Naive thymus-derived CD4-positive, alpha-beta T cell (primary cell): ENCODE data around the gene SMIM10. TPM values are rescaled to one million over a fixed set of nuclear protein-coding genes. Genes with fewer than 3 reads are reported as not detected.

ENCODE experiments used
- ATAC-seq: fragments of 150-1000 bp; cut with Tn5 transposase; 2 replicates; pipeline ENCODE4 v1.10.0; 2021; ENCODE audit warnings: mild to moderate bottlenecking, moderate library complexity
- CTCF ChIA-PET: fragments of 350-600 bp; sonication (Branson Sonifier 250); formaldehyde crosslinking; loops from one replicate; lab custom pipeline; 2021; ENCODE audit warnings: antibody characterized with exemption; lab: Charles Lee
- POLR2A ChIA-PET: fragments of 350-600 bp; sonication (Branson Sonifier 250); formaldehyde crosslinking; loops from one replicate; lab custom pipeline; 2021; ENCODE audit warnings: antibody characterized with exemption, inconsistent platforms; lab: Charles Lee
- DNase-seq, 9 donors: peaks; one replicate each; pipeline versions ENCODE4 v3.0.0 to v3.0.0-alpha.2; 2020 to 2022; ENCODE audit warnings: mixed read lengths in 1 of 9
- H3K27ac ChIP-seq: one replicate; pipeline ENCODE4 v1.7.0; 2013; ENCODE audit warnings: mild to moderate bottlenecking, low read depth, low read length, moderate library complexity
- H3K27me3 ChIP-seq, 2 donors: one replicate each; pipeline ENCODE4 v1.7.0; 2013; ENCODE audit warnings: low read length in 2 of 2, mild to moderate bottlenecking in 2 of 2, moderate library complexity in 2 of 2; ENCODE audit not compliant: control insufficient read depth in 2 of 2, insufficient read depth in 2 of 2
- H3K36me3 ChIP-seq, 3 experiments: 1 replicate in 2 of 3; 2 replicates in 1 of 3; pipeline ENCODE4 v1.7.0; 2013; ENCODE audit warnings: low read length in 3 of 3, mild to moderate bottlenecking in 3 of 3, moderate library complexity in 1 of 3; ENCODE audit not compliant: insufficient read depth in 3 of 3, control insufficient read depth in 2 of 3
- H3K4me1 ChIP-seq, 2 donors: one replicate each; pipeline ENCODE4 v1.7.0; 2013; ENCODE audit warnings: low read length in 2 of 2, mild to moderate bottlenecking in 2 of 2, moderate library complexity in 1 of 2; ENCODE audit not compliant: control insufficient read depth in 2 of 2, insufficient read depth in 2 of 2
- H3K4me3 ChIP-seq: 2 replicates; pipeline ENCODE4 v1.7.0; 2013; ENCODE audit warnings: mild to moderate bottlenecking, low read length
- H3K9me3 ChIP-seq, 3 experiments: 1 replicate in 2 of 3; 2 replicates in 1 of 3; pipeline ENCODE4 v1.7.0; 2013; ENCODE audit warnings: low read length in 3 of 3; ENCODE audit not compliant: control insufficient read depth in 2 of 3
- H3K27ac Mint-ChIP-seq, 9 donors: one replicate each; pipeline ENCODE4 v1.8.0; 2020 to 2022; ENCODE audit warnings: mixed read lengths in 9 of 9, mild to moderate bottlenecking in 8 of 9, moderate library complexity in 5 of 9, inconsistent platforms in 2 of 9
- H3K27me3 Mint-ChIP-seq, 5 donors: one replicate each; pipeline ENCODE4 v1.8.0; 2021 to 2022; ENCODE audit warnings: mixed read lengths in 5 of 5, mild to moderate bottlenecking in 1 of 5
- H3K36me3 Mint-ChIP-seq, 5 donors: one replicate each; pipeline ENCODE4 v1.8.0; 2020 to 2022; ENCODE audit warnings: mixed read lengths in 5 of 5, mild to moderate bottlenecking in 3 of 5, inconsistent platforms in 1 of 5
- H3K4me1 Mint-ChIP-seq, 7 donors: one replicate each; pipeline ENCODE4 v1.8.0; 2020 to 2022; ENCODE audit warnings: mixed read lengths in 7 of 7, mild to moderate bottlenecking in 3 of 7, inconsistent platforms in 1 of 7
- H3K4me3 Mint-ChIP-seq, 10 donors: one replicate each; pipeline ENCODE4 v1.8.0; 2020 to 2022; ENCODE audit warnings: mild to moderate bottlenecking in 10 of 10, mixed read lengths in 10 of 10, moderate library complexity in 6 of 10, inconsistent platforms in 2 of 10
- H3K9me3 Mint-ChIP-seq, 11 donors: one replicate each; pipeline ENCODE4 v1.8.0; 2020 to 2022; ENCODE audit warnings: mixed read lengths in 11 of 11, mild to moderate bottlenecking in 4 of 11, inconsistent platforms in 1 of 11, moderate library complexity in 1 of 11
- intact Hi-C, 2 donors: fragments of 100-400 bp; cut with micrococcal nuclease; formaldehyde crosslinking; loops; one replicate each; pipeline ENCODE4 v1.15.1; 2023
- polyA plus RNA-seq, 2 donors: library from polyadenylated mRNA; unstranded; fragments of 300-500 nt; fragmentation: Illumina TruSeq; gene quantifications; one replicate each; pipeline ENCODE4 v1.2.3, GENCODE V29; 2021
- total RNA-seq, 6 experiments: library from RNA in 5 of 6; stranded (reverse) in 5 of 6; gene quantifications; 1 replicate in 5 of 6; 2 replicates in 1 of 6; pipeline ENCODE4 v1.2.3 and lab custom pipeline; 2021 to 2026

SMIM10 gene
- total and polyA plus RNA-seq, 7 experiments from 2014 or later: not detected

GRCh38 chrX:134963041-134963440 is 27.8 kb upstream of the SMIM10 start:
- ATAC-seq (no peak), DNase-seq (no peak)
- Mint-ChIP-seq H3K27me3 (peaks cover 8 to 19% (median 17%) of the 10 kb centered on the region in 5 donors), H3K36me3 (no peaks in the 10 kb centered on the region), H3K4me3 (no peak overlapping the region), H3K4me1 (no peaks in the 10 kb centered on the region), H3K27ac (no peak overlapping the region), H3K9me3 (peaks cover 0 to 2% (median 0%) of the 10 kb centered on the region in 11 donors)
- no peak overlapping the region for H3K4me3 ChIP-seq
- no peaks in the 10 kb centered on the region for H3K36me3 ChIP-seq
- H3K27ac ChIP-seq: no peak overlapping the region
- no peaks in the 10 kb centered on the region for H3K9me3 ChIP-seq
- no peaks in the 10 kb centered on the region for H3K4me1 ChIP-seq
- POLR2A ChIA-PET: no interaction called here
- CTCF ChIA-PET: no interaction called here
- no peaks in the 10 kb centered on the region for H3K27me3 ChIP-seq
- intact Hi-C loops: no loop called here

GRCh38 chrX:134969726-134970125 is 21.1 kb upstream of the SMIM10 start:
- H3K4me3 Mint-ChIP-seq: no peak overlapping the region
- ATAC-seq (no peak), DNase-seq (no peak)
- H3K27me3 ChIP-seq: no peaks in the 10 kb centered on the region
- no peak overlapping the region for H3K4me3 ChIP-seq
- peaks cover 0 to 3% (median 0%) of the 10 kb centered on the region in 11 donors for H3K9me3 Mint-ChIP-seq
- no peak overlapping the region for H3K27ac Mint-ChIP-seq
- intact Hi-C loops: no loop called here
- ChIA-PET POLR2A (no interaction called here), CTCF (no interaction called here)
- peaks cover 0 to 1% (median 0%) of the 10 kb centered on the region in 7 donors for H3K4me1 Mint-ChIP-seq
- H3K4me1 ChIP-seq: no peaks in the 10 kb centered on the region
- no peaks in the 10 kb centered on the region for H3K36me3 ChIP-seq
- no peaks in the 10 kb centered on the region for H3K27me3 Mint-ChIP-seq
- no peak overlapping the region for H3K27ac ChIP-seq
- no peaks in the 10 kb centered on the region for H3K36me3 Mint-ChIP-seq
- H3K9me3 ChIP-seq: no peaks in the 10 kb centered on the region

- Histone ChIP-seq H3K27ac (no peak overlapping the region), H3K4me3 (no peak overlapping the region), H3K27me3 (no peaks in the 10 kb centered on the region), H3K9me3 (no peaks in the 10 kb centered on the region), H3K4me1 (no peaks in the 10 kb centered on the region), H3K36me3 (no peaks in the 10 kb centered on the region)
- Mint-ChIP-seq H3K36me3 (no peaks in the 10 kb centered on the region), H3K9me3 (peaks cover 0 to 3% (median 0%) of the 10 kb centered on the region in 11 donors), H3K4me1 (peaks cover 0 to 1% (median 0%) of the 10 kb centered on the region in 7 donors), H3K4me3 (no peak overlapping the region), H3K27me3 (peaks cover 0 to 3% (median 0%) of the 10 kb centered on the region in 5 donors), H3K27ac (no peak overlapping the region)
- intact Hi-C loops: no loop called here
- DNase-seq: no peak
- no peak for ATAC-seq
- CTCF ChIA-PET: no interaction called here
- POLR2A ChIA-PET: no interaction called here
Measured at GRCh38 chrX:134971926-134972325, 18.9 kb upstream of the SMIM10 start.

- no peak for ATAC-seq
- H3K9me3 Mint-ChIP-seq: peaks cover 0 to 3% (median 0%) of the 10 kb centered on the region in 11 donors
- no peaks in the 10 kb centered on the region for H3K27me3 ChIP-seq
- intact Hi-C loops: no loop called here
- H3K27ac Mint-ChIP-seq: no peak overlapping the region
- DNase-seq: no peak
- peaks cover 0 to 1% (median 0%) of the 10 kb centered on the region in 7 donors for H3K4me1 Mint-ChIP-seq
- H3K27me3 Mint-ChIP-seq: peaks cover 0 to 26% (median 3%) of the 10 kb centered on the region in 5 donors
- H3K4me3 ChIP-seq: no peak overlapping the region
- H3K9me3 ChIP-seq: no peaks in the 10 kb centered on the region
- ChIA-PET POLR2A (no interaction called here), CTCF (no interaction called here)
- no peak overlapping the region for H3K4me3 Mint-ChIP-seq
- H3K27ac ChIP-seq: no peak overlapping the region
- H3K36me3 Mint-ChIP-seq: no peaks in the 10 kb centered on the region
- no peaks in the 10 kb centered on the region for H3K4me1 ChIP-seq
- no peaks in the 10 kb centered on the region for H3K36me3 ChIP-seq
Measured at GRCh38 chrX:134975516-134975915, 15.3 kb upstream of the SMIM10 start.

GRCh38 chrX:134981910-134982309 is 8.9 kb upstream of the SMIM10 start:
- H3K4me1 Mint-ChIP-seq: no peaks in the 10 kb centered on the region
- Histone ChIP-seq H3K36me3 (no peaks in the 10 kb centered on the region), H3K4me1 (no peaks in the 10 kb centered on the region), H3K9me3 (no peaks in the 10 kb centered on the region), H3K4me3 (no peak overlapping the region), H3K27me3 (no peaks in the 10 kb centered on the region), H3K27ac (no peak overlapping the region)
- H3K9me3 Mint-ChIP-seq: no peaks in the 10 kb centered on the region
- ChIA-PET CTCF (no interaction called here), POLR2A (no interaction called here)
- H3K4me3 Mint-ChIP-seq: no peak overlapping the region
- DNase-seq (no peak), ATAC-seq (no peak)
- intact Hi-C loops: no loop called here
- H3K27ac Mint-ChIP-seq: no peak overlapping the region
- H3K36me3 Mint-ChIP-seq: no peaks in the 10 kb centered on the region
- peaks cover 0 to 30% (median 5%) of the 10 kb centered on the region in 5 donors for H3K27me3 Mint-ChIP-seq

GRCh38 chrX:134982748-134983147 is 8.0 kb upstream of the SMIM10 start:
- H3K36me3 Mint-ChIP-seq: no peaks in the 10 kb centered on the region

GRCh38 chrX:134985479-134985878 is 5.3 kb upstream of the SMIM10 start:
- Mint-ChIP-seq H3K4me1 (peaks cover 0 to 6% (median 0%) of the 10 kb centered on the region in 7 donors), H3K27me3 (peaks cover 9 to 17% (median 14%) of the 10 kb centered on the region in 5 donors), H3K27ac (no peak overlapping the region), H3K36me3 (no peaks in the 10 kb centered on the region), H3K9me3 (peaks cover 0 to 1% (median 0%) of the 10 kb centered on the region in 11 donors), H3K4me3 (no peak overlapping the region)
- no peaks in the 10 kb centered on the region for H3K36me3 ChIP-seq
- ChIA-PET CTCF (interaction anchor here (1.4 kb wide), 1 partner anchor 20 kb away, joined by 4 read pairs; no protein-coding TSS in a partner anchor), POLR2A (interaction anchor here (0.7 kb wide), 1 partner anchor 193 kb away, joined by 3 read pairs; no protein-coding TSS in a partner anchor)
- H3K4me1 ChIP-seq: no peaks in the 10 kb centered on the region
- no peak overlapping the region for H3K27ac ChIP-seq
- no peaks in the 10 kb centered on the region for H3K9me3 ChIP-seq
- intact Hi-C loops: no loop called here
- DNase-seq: no peak
- ATAC-seq: no peak
- no peak overlapping the region for H3K4me3 ChIP-seq
- peaks cover 0 to 6% of the 10 kb centered on the region in 2 donors for H3K27me3 ChIP-seq

More at GRCh38 chrX:134982748-134983147, 8.0 kb upstream of the SMIM10 start:
- intact Hi-C loops: no loop called here
- Mint-ChIP-seq H3K27ac (no peak overlapping the region), H3K9me3 (no peaks in the 10 kb centered on the region), H3K27me3 (peaks cover 0 to 28% (median 5%) of the 10 kb centered on the region in 5 donors), H3K4me1 (no peaks in the 10 kb centered on the region), H3K4me3 (no peak overlapping the region)
- DNase-seq (no peak), ATAC-seq (no peak)
- H3K27ac ChIP-seq: no peak overlapping the region
- CTCF ChIA-PET: no interaction called here
- POLR2A ChIA-PET: interaction anchor here (0.8 kb wide), 1 partner anchor 71 kb away, joined by 3 read pairs; no protein-coding TSS in a partner anchor
- no peaks in the 10 kb centered on the region for H3K27me3 ChIP-seq
- no peak overlapping the region for H3K4me3 ChIP-seq
- H3K36me3 ChIP-seq: no peaks in the 10 kb centered on the region
- no peaks in the 10 kb centered on the region for H3K4me1 ChIP-seq
- no peaks in the 10 kb centered on the region for H3K9me3 ChIP-seq
